Epithelial cell of esophagus (primary cell): Measurements from ENCODE around the gene GPC6.

ENCODE experiments used
- DNase-seq: peaks from one replicate; pipeline ENCODE4 v3.0.0; 2010; ENCODE audit warnings: low read depth
- H3K4me3 ChIP-seq: 2 replicates; pipeline ENCODE4 v1.5.1; 2011; ENCODE audit warnings: mild to moderate bottlenecking, low read length, control low read depth
- CTCF ChIP-seq: IDR thresholded peaks from 2 replicates; pipeline ENCODE4 v1.5.1; 2011; ENCODE audit warnings: low read depth, mild to moderate bottlenecking, low read length, control low read depth, inconsistent platforms; ENCODE audit not compliant: insufficient read depth; ENCODE audit errors: missing control alignments

Gene GPC6

GRCh38 chr13:94303644-94304174 is 1077.1 kb downstream of the GPC6 start:
- H3K4me3 ChIP-seq, result no peak overlapping the region
- no peak for DNase-seq
- no peak for TF ChIP-seq CTCF

- DNase-seq, result no peak
- no peak overlapping the region for H3K4me3 ChIP-seq
- TF ChIP-seq CTCF, result no peak
These were observed 1078.4 kb downstream of the GPC6 start for GRCh38 chr13:94305033-94305432.

- no peak overlapping the region for H3K4me3 ChIP-seq
- TF ChIP-seq CTCF, result no peak
- peak; percentile 88 for DNase-seq
These were observed 1078.9 kb downstream of the GPC6 start for GRCh38 chr13:94305463-94305862.

GRCh38 chr13:94305934-94306333 is 1079.3 kb downstream of the GPC6 start:
- TF ChIP-seq CTCF, result no peak
- DNase-seq, result no peak
- no peak overlapping the region for H3K4me3 ChIP-seq

GRCh38 chr13:94308832-94309231 is 1082.2 kb downstream of the GPC6 start:
- no peak overlapping the region for H3K4me3 ChIP-seq
- no peak for TF ChIP-seq CTCF
- DNase-seq, result no peak

GRCh38 chr13:94309576-94309975 is 1083.0 kb downstream of the GPC6 start:
- TF ChIP-seq CTCF, result no peak
- H3K4me3 ChIP-seq, result no peak overlapping the region
- no peak for DNase-seq

- peak; percentile 80 for DNase-seq
- TF ChIP-seq CTCF, result no peak
- H3K4me3 ChIP-seq, result no peak overlapping the region
These were observed 1083.6 kb downstream of the GPC6 start for GRCh38 chr13:94309997-94310855.
